Neural cell (in vitro differentiated cells): ENCODE data around the gene SHF. TPM values are rescaled to one million over a fixed set of nuclear protein-coding genes. Genes with fewer than 3 reads are reported as not detected.

Source experiments
- H2AFZ ChIP-seq: fragments of 200-600, 300-800 bp; sonication (generic), shearing (Covaris generic); 2 replicates; pipeline ENCODE4 v1.6.0; 2014; ENCODE audit warnings: low read depth, mild to moderate bottlenecking, antibody characterized with exemption, low read length, moderate library complexity
- H3F3A ChIP-seq: fragments of 200-600 bp; shearing (Covaris generic); 2 replicates; pipeline ENCODE4 v1.6.1; 2016; ENCODE audit warnings: mild to moderate bottlenecking, moderate library complexity, mixed read lengths, antibody characterized with exemption, low read length; ENCODE audit not compliant: insufficient read depth, poor library complexity, severe bottlenecking
- H3K27ac ChIP-seq: fragments of 200-600, 300-800 bp; sonication (generic), shearing (Covaris generic); 2 replicates; pipeline ENCODE4 v1.5.1; 2014; ENCODE audit warnings: mild to moderate bottlenecking, low read length, moderate library complexity
- H3K27me3 ChIP-seq: fragments of 300-800, 200-600 bp; sonication (generic), shearing (Covaris generic); 2 replicates; pipeline ENCODE4 v1.6.0; 2014; ENCODE audit warnings: mild to moderate bottlenecking, low read depth, low read length, moderate library complexity; ENCODE audit not compliant: insufficient read depth
- H3K36me3 ChIP-seq: fragments of 300-800, 200-600 bp; sonication (generic), shearing (Covaris generic); 2 replicates; pipeline ENCODE4 v1.5.1; 2014; ENCODE audit warnings: mild to moderate bottlenecking, antibody characterized with exemption, low read length, moderate library complexity; ENCODE audit not compliant: insufficient read depth
- H3K4me2 ChIP-seq: fragments of 300-800, 200-600 bp; sonication (generic), shearing (Covaris generic); 2 replicates; pipeline ENCODE4 v1.6.0; 2014; ENCODE audit warnings: mild to moderate bottlenecking, low read length
- H3K4me3 ChIP-seq: fragments of 300-800, 200-600 bp; sonication (generic), shearing (Covaris generic); 2 replicates; pipeline ENCODE4 v1.5.1; 2014; ENCODE audit warnings: mild to moderate bottlenecking, low read length, moderate library complexity
- H3K79me2 ChIP-seq: fragments of 200-600 bp; shearing (Covaris generic); replicated peaks from 2 replicates; pipeline ENCODE4 v1.6.0; 2014; ENCODE audit warnings: mild to moderate bottlenecking, low read length, moderate library complexity; ENCODE audit not compliant: insufficient read depth
- H3K9ac ChIP-seq: fragments of 300-800, 200-600 bp; sonication (generic), shearing (Covaris generic); 2 replicates; pipeline ENCODE4 v1.6.1; 2016; ENCODE audit warnings: mild to moderate bottlenecking, low read length, mixed read lengths
- H3K9me2 ChIP-seq: fragments of 200-600 bp; shearing (Covaris generic); 2 replicates; pipeline ENCODE4 v1.6.1; 2016; ENCODE audit warnings: mild to moderate bottlenecking, low read length, mixed read lengths; ENCODE audit not compliant: insufficient read depth
- H3K9me3 ChIP-seq: fragments of 200-600, 300-800 bp; sonication (generic), shearing (Covaris generic); 2 replicates; pipeline ENCODE4 v1.6.1; 2016; ENCODE audit warnings: mild to moderate bottlenecking, mixed run types, low read length, moderate library complexity, mixed read lengths
- H4K20me1 ChIP-seq: fragments of 200-600 bp; shearing (Covaris generic); 2 replicates; pipeline ENCODE4 v1.6.1; 2016; ENCODE audit warnings: mild to moderate bottlenecking, mixed run types; ENCODE audit not compliant: insufficient read depth
- CTCF ChIP-seq: fragments of 450-650 bp; IDR thresholded peaks from 2 replicates; pipeline ENCODE4 v1.5.1; 2014; ENCODE audit warnings: antibody characterized with exemption, mild to moderate bottlenecking, moderate library complexity; ENCODE audit not compliant: poor library complexity, severe bottlenecking
- EP300 ChIP-seq: fragments of 450-650 bp; conservative IDR thresholded peaks from 2 replicates; pipeline ENCODE4 v1.6.1; 2014; ENCODE audit warnings: antibody characterized with exemption, mild to moderate bottlenecking, moderate library complexity; ENCODE audit not compliant: poor library complexity, severe bottlenecking
- EZH2 ChIP-seq: fragments of 200-600, 300-800 bp; shearing (Covaris generic), sonication (generic); IDR thresholded peaks from 2 replicates; pipeline ENCODE4 v1.6.1; 2014; ENCODE audit warnings: antibody characterized with exemption, low read length, borderline replicate concordance, mild to moderate bottlenecking; ENCODE audit not compliant: insufficient read depth, poor library complexity, severe bottlenecking
- MXI1 ChIP-seq: fragments of 450-650 bp; conservative IDR thresholded peaks from 2 replicates; pipeline ENCODE4 v1.6.1; 2014; ENCODE audit warnings: antibody characterized with exemption, mild to moderate bottlenecking; ENCODE audit not compliant: poor library complexity, severe bottlenecking
- POLR2AphosphoS5 ChIP-seq: IDR thresholded peaks from 2 replicates; pipeline ENCODE4 v1.6.1; 2012
- RAD21 ChIP-seq: fragments of 450-650 bp; conservative IDR thresholded peaks from 2 replicates; pipeline ENCODE4 v1.6.1; 2014; ENCODE audit warnings: antibody characterized with exemption, mild to moderate bottlenecking, moderate library complexity
- REST ChIP-seq: IDR thresholded peaks from 2 replicates; pipeline ENCODE4 v1.6.1; 2012; ENCODE audit warnings: borderline replicate concordance
- SMC3 ChIP-seq: fragments of 450-650 bp; conservative IDR thresholded peaks from 2 replicates; pipeline ENCODE4 v1.6.1; 2014; ENCODE audit warnings: antibody characterized with exemption, mild to moderate bottlenecking, moderate library complexity; ENCODE audit not compliant: poor library complexity
- TAF1 ChIP-seq: IDR thresholded peaks from 2 replicates; pipeline ENCODE4 v1.6.1; 2012; ENCODE audit warnings: low read depth
- polyA plus RNA-seq: library from polyadenylated mRNA; depleted of rRNA; stranded (reverse); fragments of >200 nt; gene quantifications from 2 replicates; pipeline ENCODE4 v1.2.3, GENCODE V29; 2014

Gene SHF
- polyA plus RNA-seq, 1 donor from 2014 or later: 41.5 TPM

- Histone ChIP-seq H3F3A (no peaks in the 10 kb centered on the region), H3K4me2 (no peak overlapping the region), H3K9ac (no peak overlapping the region), H3K27me3 (peaks cover 61% of the 10 kb centered on the region), H3K9me3 (no peaks in the 10 kb centered on the region), H3K4me3 (no peak overlapping the region), H3K27ac (no peak overlapping the region), H4K20me1 (no peaks in the 10 kb centered on the region), H3K79me2 (no peaks in the 10 kb centered on the region), H2AFZ (no peak overlapping the region), H3K36me3 (no peaks in the 10 kb centered on the region), H3K9me2 (no peaks in the 10 kb centered on the region)
- TF ChIP-seq CTCF (no peak), MXI1 (no peak), POLR2AphosphoS5 (no peak), EP300 (no peak), EZH2 (no peak)
Measured at GRCh38 chr15:45123397-45123796, 64.4 kb downstream of the SHF start.

GRCh38 chr15:45122719-45123118, 65.0 kb downstream of the SHF start:
- Histone ChIP-seq H3K79me2 (no peaks in the 10 kb centered on the region), H3K4me3 (no peak overlapping the region), H3K9me2 (no peaks in the 10 kb centered on the region), H3K4me2 (no peak overlapping the region), H3K36me3 (no peaks in the 10 kb centered on the region), H3K9me3 (no peaks in the 10 kb centered on the region), H3K27me3 (peaks cover 59% of the 10 kb centered on the region), H2AFZ (no peak overlapping the region), H3F3A (no peaks in the 10 kb centered on the region), H3K9ac (no peak overlapping the region), H3K27ac (no peak overlapping the region), H4K20me1 (no peaks in the 10 kb centered on the region)
- TF ChIP-seq RAD21 (no peak), CTCF (no peak), EZH2 (no peak), EP300 (no peak), POLR2AphosphoS5 (no peak), MXI1 (no peak), REST (no peak), TAF1 (no peak), SMC3 (no peak)
